ENCODE data around the gene PARP11. TPM values are rescaled to one million over a fixed set of nuclear protein-coding genes. Genes with fewer than 3 reads are reported as not detected.

The PARP11 gene
- total RNA-seq, 1 experiment from 2014 or later: 8.0 TPM

GRCh38 chr12:3792623-3793288 is 80.4 kb downstream of the PARP11 start:
- peak; percentile 51 for ATAC-seq
- ChIA-PET CTCF (interaction anchor here (1.0 to 3.2 kb wide), 3 partner anchors 11 to 492 kb away, joined by 3 to 24 read pairs (median 4); no protein-coding TSS in a partner anchor), POLR2A (interaction anchor here (0.7 kb wide), 1 partner anchor 479 kb away, joined by 5 read pairs; no protein-coding TSS in a partner anchor)
- TF ChIP-seq NFYB (CRISPR knock-in tag; conservative IDR thresholded peaks at IDR 0.05; ENCODE audit: low read depth) (no peak), ZNF121 (CRISPR knock-in tag; IDR thresholded peaks at IDR 0.05) (no peak), MXD4 (CRISPR knock-in tag; IDR thresholded peaks at IDR 0.05; ENCODE audit: borderline replicate concordance) (no peak), CREB1 (CRISPR knock-in tag; IDR thresholded peaks at IDR 0.05) (no peak), OVOL2 (CRISPR knock-in tag; IDR thresholded peaks at IDR 0.05; ENCODE audit: borderline replicate concordance) (no peak), ZBTB21 (CRISPR knock-in tag; IDR thresholded peaks at IDR 0.05; ENCODE audit: borderline replicate concordance) (no peak), PREB (CRISPR knock-in tag; IDR thresholded peaks at IDR 0.05; ENCODE audit: borderline replicate concordance) (no peak), TEAD4 (CRISPR knock-in tag; IDR thresholded peaks at IDR 0.05) (no peak), JAZF1 (CRISPR knock-in tag; IDR thresholded peaks at IDR 0.05) (no peak), SP1 (CRISPR knock-in tag; conservative IDR thresholded peaks at IDR 0.05) (no peak), ATF2 (CRISPR knock-in tag; IDR thresholded peaks at IDR 0.05; ENCODE audit: borderline replicate concordance, low read depth) (no peak)
- TF ChIP-seq, protein P1, sequence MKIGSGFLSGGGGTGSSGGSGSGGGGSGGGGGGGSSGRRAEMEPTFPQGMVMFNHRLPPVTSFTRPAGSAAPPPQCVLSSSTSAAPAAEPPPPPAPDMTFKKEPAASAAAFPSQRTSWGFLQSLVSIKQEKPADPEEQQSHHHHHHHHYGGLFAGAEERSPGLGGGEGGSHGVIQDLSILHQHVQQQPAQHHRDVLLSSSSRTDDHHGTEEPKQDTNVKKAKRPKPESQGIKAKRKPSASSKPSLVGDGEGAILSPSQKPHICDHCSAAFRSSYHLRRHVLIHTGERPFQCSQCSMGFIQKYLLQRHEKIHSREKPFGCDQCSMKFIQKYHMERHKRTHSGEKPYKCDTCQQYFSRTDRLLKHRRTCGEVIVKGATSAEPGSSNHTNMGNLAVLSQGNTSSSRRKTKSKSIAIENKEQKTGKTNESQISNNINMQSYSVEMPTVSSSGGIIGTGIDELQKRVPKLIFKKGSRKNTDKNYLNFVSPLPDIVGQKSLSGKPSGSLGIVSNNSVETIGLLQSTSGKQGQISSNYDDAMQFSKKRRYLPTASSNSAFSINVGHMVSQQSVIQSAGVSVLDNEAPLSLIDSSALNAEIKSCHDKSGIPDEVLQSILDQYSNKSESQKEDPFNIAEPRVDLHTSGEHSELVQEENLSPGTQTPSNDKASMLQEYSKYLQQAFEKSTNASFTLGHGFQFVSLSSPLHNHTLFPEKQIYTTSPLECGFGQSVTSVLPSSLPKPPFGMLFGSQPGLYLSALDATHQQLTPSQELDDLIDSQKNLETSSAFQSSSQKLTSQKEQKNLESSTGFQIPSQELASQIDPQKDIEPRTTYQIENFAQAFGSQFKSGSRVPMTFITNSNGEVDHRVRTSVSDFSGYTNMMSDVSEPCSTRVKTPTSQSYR (CRISPR knock-in tag; IDR thresholded peaks at IDR 0.05): no peak
- TF ChIP-seq, protein P2, sequence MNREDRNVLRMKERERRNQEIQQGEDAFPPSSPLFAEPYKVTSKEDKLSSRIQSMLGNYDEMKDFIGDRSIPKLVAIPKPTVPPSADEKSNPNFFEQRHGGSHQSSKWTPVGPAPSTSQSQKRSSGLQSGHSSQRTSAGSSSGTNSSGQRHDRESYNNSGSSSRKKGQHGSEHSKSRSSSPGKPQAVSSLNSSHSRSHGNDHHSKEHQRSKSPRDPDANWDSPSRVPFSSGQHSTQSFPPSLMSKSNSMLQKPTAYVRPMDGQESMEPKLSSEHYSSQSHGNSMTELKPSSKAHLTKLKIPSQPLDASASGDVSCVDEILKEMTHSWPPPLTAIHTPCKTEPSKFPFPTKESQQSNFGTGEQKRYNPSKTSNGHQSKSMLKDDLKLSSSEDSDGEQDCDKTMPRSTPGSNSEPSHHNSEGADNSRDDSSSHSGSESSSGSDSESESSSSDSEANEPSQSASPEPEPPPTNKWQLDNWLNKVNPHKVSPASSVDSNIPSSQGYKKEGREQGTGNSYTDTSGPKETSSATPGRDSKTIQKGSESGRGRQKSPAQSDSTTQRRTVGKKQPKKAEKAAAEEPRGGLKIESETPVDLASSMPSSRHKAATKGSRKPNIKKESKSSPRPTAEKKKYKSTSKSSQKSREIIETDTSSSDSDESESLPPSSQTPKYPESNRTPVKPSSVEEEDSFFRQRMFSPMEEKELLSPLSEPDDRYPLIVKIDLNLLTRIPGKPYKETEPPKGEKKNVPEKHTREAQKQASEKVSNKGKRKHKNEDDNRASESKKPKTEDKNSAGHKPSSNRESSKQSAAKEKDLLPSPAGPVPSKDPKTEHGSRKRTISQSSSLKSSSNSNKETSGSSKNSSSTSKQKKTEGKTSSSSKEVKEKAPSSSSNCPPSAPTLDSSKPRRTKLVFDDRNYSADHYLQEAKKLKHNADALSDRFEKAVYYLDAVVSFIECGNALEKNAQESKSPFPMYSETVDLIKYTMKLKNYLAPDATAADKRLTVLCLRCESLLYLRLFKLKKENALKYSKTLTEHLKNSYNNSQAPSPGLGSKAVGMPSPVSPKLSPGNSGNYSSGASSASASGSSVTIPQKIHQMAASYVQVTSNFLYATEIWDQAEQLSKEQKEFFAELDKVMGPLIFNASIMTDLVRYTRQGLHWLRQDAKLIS (CRISPR knock-in tag; IDR thresholded peaks at IDR 0.05; ENCODE audit: borderline replicate concordance): no peak
- TF ChIP-seq, protein P3, sequence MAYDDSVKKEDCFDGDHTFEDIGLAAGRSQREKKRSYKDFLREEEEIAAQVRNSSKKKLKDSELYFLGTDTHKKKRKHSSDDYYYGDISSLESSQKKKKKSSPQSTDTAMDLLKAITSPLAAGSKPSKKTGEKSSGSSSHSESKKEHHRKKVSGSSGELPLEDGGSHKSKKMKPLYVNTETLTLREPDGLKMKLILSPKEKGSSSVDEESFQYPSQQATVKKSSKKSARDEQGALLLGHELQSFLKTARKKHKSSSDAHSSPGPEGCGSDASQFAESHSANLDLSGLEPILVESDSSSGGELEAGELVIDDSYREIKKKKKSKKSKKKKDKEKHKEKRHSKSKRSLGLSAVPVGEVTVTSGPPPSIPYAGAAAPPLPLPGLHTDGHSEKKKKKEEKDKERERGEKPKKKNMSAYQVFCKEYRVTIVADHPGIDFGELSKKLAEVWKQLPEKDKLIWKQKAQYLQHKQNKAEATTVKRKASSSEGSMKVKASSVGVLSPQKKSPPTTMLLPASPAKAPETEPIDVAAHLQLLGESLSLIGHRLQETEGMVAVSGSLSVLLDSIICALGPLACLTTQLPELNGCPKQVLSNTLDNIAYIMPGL (CRISPR knock-in tag; IDR thresholded peaks at IDR 0.05): no peak
- TF ChIP-seq, protein P4, sequence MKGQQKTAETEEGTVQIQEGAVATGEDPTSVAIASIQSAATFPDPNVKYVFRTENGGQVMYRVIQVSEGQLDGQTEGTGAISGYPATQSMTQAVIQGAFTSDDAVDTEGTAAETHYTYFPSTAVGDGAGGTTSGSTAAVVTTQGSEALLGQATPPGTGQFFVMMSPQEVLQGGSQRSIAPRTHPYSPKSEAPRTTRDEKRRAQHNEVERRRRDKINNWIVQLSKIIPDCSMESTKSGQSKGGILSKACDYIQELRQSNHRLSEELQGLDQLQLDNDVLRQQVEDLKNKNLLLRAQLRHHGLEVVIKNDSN (CRISPR knock-in tag; IDR thresholded peaks at IDR 0.05): no peak
- Mint-ChIP-seq H3K4me3 (no peak overlapping the region), H3K4me1 (peaks cover 38% of the 10 kb centered on the region), H3K9me3 (peaks cover 4% of the 10 kb centered on the region), H3K27me3 (ENCODE audit: low read depth) (no peaks in the 10 kb centered on the region), H3K36me3 (peaks cover 7% of the 10 kb centered on the region; the same call in 1 of the 2 replicates), H3K27ac (peak overlapping the region; percentile 71; the same call in 1 of the 2 replicates)
- no peak for DNase-seq (ENCODE audit: low spot score)

Data from WTC11 (cell line).